SK-N-SH treated with all-trans-retinoic acid at 6 μM for 48 hours (cell line): ENCODE measurements around the gene SPOP.
A peak's percentile ranks its signal among the peaks of the same experiment; 100 is the strongest.

Experiments
- ATAC-seq: fragments of 200-7000 bp; cut with Tn5 transposase; 3 replicates; pipeline ENCODE4 v1.9.1; 2020; ENCODE audit warnings: mild to moderate bottlenecking, moderate library complexity
- ARNTL ChIP-seq: fragments of 450-650 bp; formaldehyde crosslinking; IDR thresholded peaks from 2 replicates; pipeline ENCODE4 v1.5.0; 2020; ENCODE audit warnings: low read depth, mild to moderate bottlenecking, moderate library complexity, borderline replicate concordance
- CSDC2 ChIP-seq: fragments of 250-450 bp; sonication (Bioruptor Pico); IDR thresholded peaks from 2 replicates; pipeline ENCODE4 v1.5.0; 2020; ENCODE audit warnings: mild to moderate bottlenecking, moderate library complexity
- ESRRG ChIP-seq: fragments of 250-450 bp; sonication (Bioruptor Pico); IDR thresholded peaks from 2 replicates; pipeline ENCODE4 v1.6.1; 2021; ENCODE audit warnings: mild to moderate bottlenecking
- GLIS3 ChIP-seq: fragments of 250-450 bp; sonication (Bioruptor Pico); IDR thresholded peaks from 2 replicates; pipeline ENCODE4 v1.5.0; 2020; ENCODE audit warnings: mild to moderate bottlenecking, moderate library complexity
- ISL1 ChIP-seq: fragments of 250-450 bp; sonication (Bioruptor Pico); IDR thresholded peaks from 2 replicates; pipeline ENCODE4 v2.1.2; 2022; ENCODE audit warnings: mild to moderate bottlenecking, moderate library complexity
- OSR1 ChIP-seq: fragments of 250-450 bp; sonication (Bioruptor Pico); IDR thresholded peaks from 2 replicates; pipeline ENCODE4 v1.8.0; 2022; ENCODE audit warnings: moderate library complexity, mild to moderate bottlenecking, inconsistent platforms
- PPARA ChIP-seq: fragments of 250-450 bp; sonication (Bioruptor Pico); IDR thresholded peaks from 2 replicates; pipeline ENCODE4 v1.5.0; 2020; ENCODE audit warnings: mild to moderate bottlenecking, borderline replicate concordance
- RARB ChIP-seq: fragments of 250-450 bp; sonication (Bioruptor Pico); IDR thresholded peaks from 2 replicates; pipeline ENCODE4 v1.8.0; 2021; ENCODE audit warnings: mild to moderate bottlenecking, moderate library complexity
- SNAI2 ChIP-seq: fragments of 250-450 bp; sonication (Bioruptor Pico); IDR thresholded peaks from 2 replicates; pipeline ENCODE4 v1.5.0; 2020; ENCODE audit warnings: mild to moderate bottlenecking, moderate library complexity
- TCF4 ChIP-seq: fragments of 250-450 bp; sonication (Bioruptor Pico); IDR thresholded peaks from 2 replicates; pipeline ENCODE4 v1.8.0; 2021; ENCODE audit warnings: mild to moderate bottlenecking, moderate library complexity, borderline replicate concordance
- TOX ChIP-seq: fragments of 250-450 bp; sonication (Bioruptor Pico); IDR thresholded peaks from 2 replicates; pipeline ENCODE4 v1.8.0; 2021; ENCODE audit warnings: mild to moderate bottlenecking, moderate library complexity, borderline replicate concordance
- ZC3H10 ChIP-seq: fragments of 250-450 bp; sonication (Bioruptor Pico); IDR thresholded peaks from 2 replicates; pipeline ENCODE4 v1.5.1; 2021; ENCODE audit warnings: mild to moderate bottlenecking, moderate library complexity
- ZFP3 ChIP-seq: fragments of 250-450 bp; sonication (Bioruptor Pico); IDR thresholded peaks from 2 replicates; pipeline ENCODE4 v1.5.0; 2020; ENCODE audit warnings: mild to moderate bottlenecking, moderate library complexity
- ZFP30 ChIP-seq: fragments of 450-650 bp; formaldehyde crosslinking; IDR thresholded peaks from 2 replicates; pipeline ENCODE4 v1.5.0; 2022; ENCODE audit warnings: mild to moderate bottlenecking, moderate library complexity
- ZNF565 ChIP-seq: fragments of 450-650 bp; formaldehyde crosslinking; conservative IDR thresholded peaks from 2 replicates; pipeline ENCODE4 v1.5.0; 2020; ENCODE audit warnings: low read depth, mild to moderate bottlenecking, moderate library complexity
- ZNF70 ChIP-seq: fragments of 450-650 bp; formaldehyde crosslinking; IDR thresholded peaks from 2 replicates; pipeline ENCODE4 v1.5.0; 2020; ENCODE audit warnings: mild to moderate bottlenecking, moderate library complexity
- ZNF8 ChIP-seq: fragments of 450-650 bp; formaldehyde crosslinking; IDR thresholded peaks from 2 replicates; pipeline ENCODE4 v1.5.0; 2020; ENCODE audit warnings: mild to moderate bottlenecking, moderate library complexity
- TF ChIP-seq, protein P1 (sequence below): fragments of 250-450 bp; sonication (Bioruptor Pico); IDR thresholded peaks from 2 replicates; pipeline ENCODE4 v1.5.1; 2021; ENCODE audit warnings: mild to moderate bottlenecking, moderate library complexity
- TF ChIP-seq, protein P2 (sequence below): fragments of 250-450 bp; sonication (Bioruptor Pico); IDR thresholded peaks from 2 replicates; pipeline ENCODE4 v1.8.0; 2021; ENCODE audit warnings: low read depth, mild to moderate bottlenecking, moderate library complexity, borderline replicate concordance
- TF ChIP-seq, protein P3 (sequence below): fragments of 250-450 bp; sonication (Bioruptor Pico); IDR thresholded peaks from 2 replicates; pipeline ENCODE4 v1.8.0; 2020; ENCODE audit warnings: mild to moderate bottlenecking, moderate library complexity, borderline replicate concordance
- TF ChIP-seq, protein P4 (sequence below): fragments of 250-450 bp; sonication (Bioruptor Pico); IDR thresholded peaks from 2 replicates; pipeline ENCODE4 v1.5.1; 2020; ENCODE audit warnings: low read depth, mild to moderate bottlenecking, moderate library complexity

The SPOP gene

DNA sequence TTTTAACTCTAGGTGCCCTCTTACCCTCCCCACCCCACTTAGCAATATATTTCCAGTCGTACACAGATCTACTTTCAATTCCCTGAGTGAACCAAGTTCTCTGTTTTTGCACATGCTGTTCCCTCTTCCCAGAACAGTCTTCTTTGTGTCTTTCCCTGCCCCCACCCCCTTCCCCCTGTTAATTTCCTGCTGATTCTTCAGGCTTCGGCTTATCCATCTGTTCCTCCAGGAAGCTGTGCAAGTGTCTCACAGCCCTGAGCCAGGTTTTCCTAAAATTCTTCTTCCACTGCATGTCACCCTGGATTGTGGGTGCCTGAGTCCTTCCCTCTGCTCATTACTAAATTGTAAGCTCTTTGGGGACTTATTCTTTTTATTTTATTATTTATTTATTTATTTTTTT lies 12.4 kb upstream of the SPOP start:
- TF ChIP-seq ISL1 (CRISPR knock-in tag) = no peak
- no peak for TF ChIP-seq CSDC2 (CRISPR knock-in tag)
- TF ChIP-seq TOX (CRISPR knock-in tag) = no peak
- TF ChIP-seq SNAI2 (CRISPR knock-in tag) = no peak
- TF ChIP-seq, protein P1, sequence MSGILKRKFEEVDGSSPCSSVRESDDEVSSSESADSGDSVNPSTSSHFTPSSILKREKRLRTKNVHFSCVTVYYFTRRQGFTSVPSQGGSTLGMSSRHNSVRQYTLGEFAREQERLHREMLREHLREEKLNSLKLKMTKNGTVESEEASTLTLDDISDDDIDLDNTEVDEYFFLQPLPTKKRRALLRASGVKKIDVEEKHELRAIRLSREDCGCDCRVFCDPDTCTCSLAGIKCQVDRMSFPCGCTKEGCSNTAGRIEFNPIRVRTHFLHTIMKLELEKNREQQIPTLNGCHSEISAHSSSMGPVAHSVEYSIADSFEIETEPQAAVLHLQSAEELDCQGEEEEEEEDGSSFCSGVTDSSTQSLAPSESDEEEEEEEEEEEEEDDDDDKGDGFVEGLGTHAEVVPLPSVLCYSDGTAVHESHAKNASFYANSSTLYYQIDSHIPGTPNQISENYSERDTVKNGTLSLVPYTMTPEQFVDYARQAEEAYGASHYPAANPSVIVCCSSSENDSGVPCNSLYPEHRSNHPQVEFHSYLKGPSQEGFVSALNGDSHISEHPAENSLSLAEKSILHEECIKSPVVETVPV = no peak
- no peak for TF ChIP-seq ZC3H10 (CRISPR knock-in tag)
- TF ChIP-seq OSR1 (CRISPR knock-in tag) = no peak
- no peak for TF ChIP-seq RARB (CRISPR knock-in tag)
- no peak for ATAC-seq

DNA sequence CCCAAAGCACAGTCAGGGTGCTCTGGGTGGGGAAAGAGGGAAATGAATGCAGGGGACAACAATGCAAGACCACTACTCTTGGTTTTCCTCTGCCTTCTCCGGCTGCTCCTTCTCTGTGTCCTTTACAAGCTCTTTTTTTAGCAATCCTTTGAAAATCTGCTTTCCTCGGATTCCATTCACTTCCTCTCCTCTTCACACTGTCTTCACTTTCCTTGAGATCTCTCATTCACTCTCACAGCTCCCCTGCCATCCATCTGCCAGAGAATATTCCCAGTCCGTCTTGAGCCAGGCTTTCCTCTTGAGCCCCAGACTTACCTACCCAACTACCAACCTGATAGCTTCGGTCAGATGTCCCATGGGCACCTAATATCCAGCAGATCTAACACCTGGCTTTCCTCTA lies 11.0 kb upstream of the SPOP start:
- TF ChIP-seq, protein P2, sequence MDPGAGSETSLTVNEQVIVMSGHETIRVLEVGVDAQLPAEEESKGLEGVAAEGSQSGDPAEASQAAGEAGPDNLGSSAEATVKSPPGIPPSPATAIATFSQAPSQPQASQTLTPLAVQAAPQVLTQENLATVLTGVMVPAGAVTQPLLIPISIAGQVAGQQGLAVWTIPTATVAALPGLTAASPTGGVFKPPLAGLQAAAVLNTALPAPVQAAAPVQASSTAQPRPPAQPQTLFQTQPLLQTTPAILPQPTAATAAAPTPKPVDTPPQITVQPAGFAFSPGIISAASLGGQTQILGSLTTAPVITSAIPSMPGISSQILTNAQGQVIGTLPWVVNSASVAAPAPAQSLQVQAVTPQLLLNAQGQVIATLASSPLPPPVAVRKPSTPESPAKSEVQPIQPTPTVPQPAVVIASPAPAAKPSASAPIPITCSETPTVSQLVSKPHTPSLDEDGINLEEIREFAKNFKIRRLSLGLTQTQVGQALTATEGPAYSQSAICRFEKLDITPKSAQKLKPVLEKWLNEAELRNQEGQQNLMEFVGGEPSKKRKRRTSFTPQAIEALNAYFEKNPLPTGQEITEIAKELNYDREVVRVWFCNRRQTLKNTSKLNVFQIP (CRISPR knock-in tag) = no peak
- TF ChIP-seq CSDC2 (CRISPR knock-in tag) = no peak
- ATAC-seq = no peak

DNA sequence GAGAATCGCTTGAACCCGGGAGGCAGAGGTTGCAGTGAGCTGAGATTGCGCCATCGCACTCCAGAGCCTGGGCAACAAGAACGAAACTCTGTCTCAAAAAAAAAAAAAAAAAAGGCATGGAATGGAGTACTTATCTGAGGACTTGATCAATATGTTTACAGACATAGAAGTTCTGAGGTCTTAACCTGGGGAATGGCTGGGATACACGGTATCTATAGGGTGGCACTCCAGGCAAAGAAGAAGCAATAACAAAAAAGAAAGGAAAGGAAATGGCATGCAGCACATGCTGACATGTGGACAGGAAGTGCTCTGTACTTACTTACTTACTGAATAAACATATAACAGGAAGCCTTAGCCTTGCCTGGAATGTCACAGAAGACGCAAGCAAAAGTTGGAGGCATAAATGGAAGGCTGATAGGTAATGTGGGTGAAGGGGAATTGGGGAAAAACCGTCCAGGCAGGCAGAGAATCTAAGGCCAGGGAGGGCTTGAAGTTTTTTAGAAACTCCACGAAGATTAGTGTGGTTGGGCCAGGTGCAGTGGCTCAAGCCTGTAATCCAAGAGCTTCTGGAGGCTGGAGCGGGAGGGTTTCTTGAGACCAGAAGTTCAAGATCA lies 10.1 kb upstream of the SPOP start:
- TF ChIP-seq ISL1 (CRISPR knock-in tag) (no peak), RARB (CRISPR knock-in tag) (no peak), CSDC2 (CRISPR knock-in tag) (no peak), ZNF8 (CRISPR knock-in tag) (no peak), ZNF565 (no peak), GLIS3 (CRISPR knock-in tag) (no peak), TOX (CRISPR knock-in tag) (no peak), ZNF70 (no peak), ESRRG (CRISPR knock-in tag) (no peak), TCF4 (no peak), PPARA (CRISPR knock-in tag) (no peak), ZFP3 (no peak), ARNTL (CRISPR knock-in tag) (no peak)
- TF ChIP-seq, protein P1 = no peak
- TF ChIP-seq, protein P3, sequence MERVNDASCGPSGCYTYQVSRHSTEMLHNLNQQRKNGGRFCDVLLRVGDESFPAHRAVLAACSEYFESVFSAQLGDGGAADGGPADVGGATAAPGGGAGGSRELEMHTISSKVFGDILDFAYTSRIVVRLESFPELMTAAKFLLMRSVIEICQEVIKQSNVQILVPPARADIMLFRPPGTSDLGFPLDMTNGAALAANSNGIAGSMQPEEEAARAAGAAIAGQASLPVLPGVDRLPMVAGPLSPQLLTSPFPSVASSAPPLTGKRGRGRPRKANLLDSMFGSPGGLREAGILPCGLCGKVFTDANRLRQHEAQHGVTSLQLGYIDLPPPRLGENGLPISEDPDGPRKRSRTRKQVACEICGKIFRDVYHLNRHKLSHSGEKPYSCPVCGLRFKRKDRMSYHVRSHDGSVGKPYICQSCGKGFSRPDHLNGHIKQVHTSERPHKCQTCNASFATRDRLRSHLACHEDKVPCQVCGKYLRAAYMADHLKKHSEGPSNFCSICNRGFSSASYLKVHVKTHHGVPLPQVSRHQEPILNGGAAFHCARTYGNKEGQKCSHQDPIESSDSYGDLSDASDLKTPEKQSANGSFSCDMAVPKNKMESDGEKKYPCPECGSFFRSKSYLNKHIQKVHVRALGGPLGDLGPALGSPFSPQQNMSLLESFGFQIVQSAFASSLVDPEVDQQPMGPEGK (CRISPR knock-in tag) = no peak
- ATAC-seq = peak; percentile 44; the same call in 1 of the 3 replicates

DNA sequence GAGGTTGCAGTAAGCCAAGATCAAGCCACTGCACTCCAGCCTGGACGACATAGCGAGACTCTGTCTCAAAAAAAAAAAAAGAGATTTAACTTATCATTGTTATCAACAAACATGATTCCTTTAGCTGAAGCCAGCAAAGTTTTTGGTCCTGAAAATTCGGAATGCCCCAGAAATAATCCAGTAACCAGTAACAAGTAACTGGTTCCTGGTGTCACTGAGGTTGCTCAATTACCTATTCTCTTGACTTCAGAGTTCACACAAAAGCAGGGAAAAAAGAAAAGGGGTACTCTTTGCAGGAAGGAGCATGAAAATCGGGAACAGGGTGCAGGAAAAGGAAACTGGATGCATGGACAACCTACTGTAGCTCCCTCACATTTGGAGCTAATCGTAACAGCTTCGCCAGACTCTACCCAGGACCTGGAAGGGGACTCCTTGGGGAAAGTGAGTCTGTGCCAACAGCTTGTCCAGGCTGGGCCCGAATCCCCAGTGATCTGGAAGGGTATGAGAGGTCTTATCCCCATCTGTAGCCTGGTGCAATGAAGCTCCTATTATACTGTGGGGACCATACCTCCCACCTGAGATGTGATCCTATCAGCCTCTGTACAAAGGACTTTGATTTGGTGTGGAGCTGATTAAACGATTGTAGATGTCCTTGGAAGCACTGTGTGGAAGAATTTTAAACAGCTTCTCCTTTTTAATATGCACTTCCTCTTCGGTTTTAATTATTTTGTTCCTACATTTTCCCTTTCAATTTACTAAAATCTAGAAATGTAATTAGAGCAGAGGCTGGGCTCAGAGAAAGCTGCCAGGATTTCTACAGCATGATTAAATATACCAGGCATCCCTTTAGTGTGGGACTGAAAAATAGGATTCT lies 3.4 kb upstream of the SPOP start:
- ATAC-seq = no peak
- TF ChIP-seq TCF4 (no peak), ZC3H10 (CRISPR knock-in tag) (no peak), ZFP3 (no peak), ISL1 (CRISPR knock-in tag) (no peak), ZNF70 (no peak), GLIS3 (CRISPR knock-in tag) (no peak), ZFP30 (no peak)
- TF ChIP-seq, protein P2 (CRISPR knock-in tag) = no peak
- TF ChIP-seq, protein P3 (CRISPR knock-in tag) = no peak
- TF ChIP-seq, protein P1 = no peak
- TF ChIP-seq, protein P4, sequence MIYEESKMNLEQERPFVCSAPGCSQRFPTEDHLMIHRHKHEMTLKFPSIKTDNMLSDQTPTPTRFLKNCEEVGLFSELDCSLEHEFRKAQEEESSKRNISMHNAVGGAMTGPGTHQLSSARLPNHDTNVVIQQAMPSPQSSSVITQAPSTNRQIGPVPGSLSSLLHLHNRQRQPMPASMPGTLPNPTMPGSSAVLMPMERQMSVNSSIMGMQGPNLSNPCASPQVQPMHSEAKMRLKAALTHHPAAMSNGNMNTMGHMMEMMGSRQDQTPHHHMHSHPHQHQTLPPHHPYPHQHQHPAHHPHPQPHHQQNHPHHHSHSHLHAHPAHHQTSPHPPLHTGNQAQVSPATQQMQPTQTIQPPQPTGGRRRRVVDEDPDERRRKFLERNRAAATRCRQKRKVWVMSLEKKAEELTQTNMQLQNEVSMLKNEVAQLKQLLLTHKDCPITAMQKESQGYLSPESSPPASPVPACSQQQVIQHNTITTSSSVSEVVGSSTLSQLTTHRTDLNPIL (CRISPR knock-in tag) = no peak
